Cerebellar cortex (tissue), 1 donor: ENCODE results near the gene CCDC78.

Experiments
- DNase-seq: peaks from one replicate; pipeline ENCODE4 v3.0.0-alpha.2; 2015; ENCODE audit warnings: low spot score

CCDC78 gene

GRCh38 chr16:726438-727290 lies at the start of gene CCDC78, which contains the start of gene HAGHL:
TSS of gene CCDC78 (minus strand) at chr16:726443. CDS start at chr16:726367, 76 bp downstream.
TSS of gene HAGHL (plus strand) at chr16:727106. CDS start at chr16:727510, 404 bp downstream.
- peak; percentile 60 for DNase-seq

GRCh38 chr16:775236-775796 lies 49.1 kb upstream of the CCDC78 start:
- no peak for DNase-seq

GRCh38 chr16:774086-775001 lies 48.1 kb upstream of the CCDC78 start:
- no peak for DNase-seq

- no peak for DNase-seq
Observed at GRCh38 chr16:772959-773358, 46.7 kb upstream of the CCDC78 start.

GRCh38 chr16:770411-770810 lies 44.2 kb upstream of the CCDC78 start:
- DNase-seq, result no peak

GRCh38 chr16:769934-770333 lies 43.7 kb upstream of the CCDC78 start:
- no peak for DNase-seq

GRCh38 chr16:769184-769784 lies 43.0 kb upstream of the CCDC78 start:
- peak; percentile 30 for DNase-seq

- DNase-seq, result no peak
Observed at GRCh38 chr16:768428-768827, 42.2 kb upstream of the CCDC78 start.

GRCh38 chr16:767743-768235 lies 41.5 kb upstream of the CCDC78 start:
- no peak for DNase-seq

- DNase-seq, result no peak
Observed at GRCh38 chr16:766820-767640, 40.8 kb upstream of the CCDC78 start.

GRCh38 chr16:766008-766819 lies 40.0 kb upstream of the CCDC78 start:
- no peak for DNase-seq

- no peak for DNase-seq
Observed at GRCh38 chr16:765488-765865, 39.2 kb upstream of the CCDC78 start.

- no peak for DNase-seq
Observed at GRCh38 chr16:764848-765487, 38.7 kb upstream of the CCDC78 start.

GRCh38 chr16:764184-764750 lies 38.0 kb upstream of the CCDC78 start:
- no peak for DNase-seq

GRCh38 chr16:763369-764183 lies 37.3 kb upstream of the CCDC78 start:
- DNase-seq, result no peak

- DNase-seq, result no peak
Observed at GRCh38 chr16:762595-763268, 36.5 kb upstream of the CCDC78 start.

GRCh38 chr16:761625-762513 lies 35.6 kb upstream of the CCDC78 start:
- DNase-seq, result no peak
